Aorta (tissue), 5 donors: ENCODE results near the gene CAMK2G. TPM values are rescaled to one million over a fixed set of nuclear protein-coding genes. Genes with fewer than 3 reads are reported as not detected.

Experiments used
- ATAC-seq: fragments of 200-7000 bp; cut with Tn5 transposase; one replicate; pipeline ENCODE4 v1.9.1; 2022; ENCODE audit warnings: moderate library complexity; ENCODE audit not compliant: low FRiP score
- DNase-seq, 2 donors: peaks; one replicate each; pipeline ENCODE4 v3.0.0-alpha.2; 2020
- H3K27ac ChIP-seq, 2 donors: one replicate each; pipeline ENCODE4 v1.5.1; 2013; ENCODE audit warnings: low read length in 2 of 2, mild to moderate bottlenecking in 2 of 2, moderate library complexity in 2 of 2, control low read depth in 1 of 2, inconsistent platforms in 1 of 2, low read depth in 1 of 2
- H3K27me3 ChIP-seq, 2 donors: one replicate each; pipeline ENCODE4 v1.6.1; 2013; ENCODE audit warnings: control low read depth in 1 of 2, low read length in 1 of 2, mild to moderate bottlenecking in 1 of 2, moderate library complexity in 1 of 2; ENCODE audit not compliant: insufficient read depth in 2 of 2, control insufficient read depth in 1 of 2
- H3K36me3 ChIP-seq, 2 donors: one replicate each; pipeline ENCODE4 v1.6.1; 2013; ENCODE audit warnings: control low read depth in 1 of 2, low read length in 1 of 2, mild to moderate bottlenecking in 1 of 2; ENCODE audit not compliant: insufficient read depth in 2 of 2, control insufficient read depth in 1 of 2
- H3K4me1 ChIP-seq, 2 donors: one replicate each; pipeline ENCODE4 v1.6.1; 2013; ENCODE audit warnings: low read length in 2 of 2, control low read depth in 1 of 2, mild to moderate bottlenecking in 1 of 2, moderate library complexity in 1 of 2; ENCODE audit not compliant: insufficient read depth in 2 of 2, control insufficient read depth in 1 of 2
- H3K4me3 ChIP-seq, 2 donors: one replicate each; pipeline ENCODE4 v1.5.1; 2013; ENCODE audit warnings: low read length in 2 of 2, control low read depth in 1 of 2, mild to moderate bottlenecking in 1 of 2
- H3K9me3 ChIP-seq: one replicate; pipeline ENCODE4 v1.6.1; 2013; ENCODE audit warnings: mild to moderate bottlenecking, low read length; ENCODE audit not compliant: control insufficient read depth
- WGBS, 2 donors: extraction: QIAGEN DNeasy Blood & Tissue Kit; methylation state at CpG; one replicate each; pipeline ENCODE4 v1.1.7; 2013; 5-methylcytosine and 5-hydroxymethylcytosine counted together
- intact Hi-C, 2 donors: fragments of 100-400 bp; cut with DNase I; formaldehyde crosslinking; loops; one replicate each; pipeline versions ENCODE4 v1.14.2 to v1.15.0; 2022
- polyA plus RNA-seq, 2 donors: library from polyadenylated mRNA; stranded (reverse); fragments of 200-250 nt; gene quantifications; one replicate each; pipeline ENCODE4 v1.2.3, GENCODE V29; 2013
- total RNA-seq, 2 donors: library from RNA; stranded (reverse); fragmentation: NEBNext Ultra II Directional; extraction: Animal tissue kit (Norgen Biotek cat#: 25700); gene quantifications; one replicate each; pipeline ENCODE4 v1.2.1, GENCODE V29; 2021
- donor health status: healthy with polysubstance abuse.
- donor health status: Bipolar disorder and iron deficiency.
- donor health status: DM: no; HTN: no; CAD: no.
- donor health status: DM: no; HTN: no; CAD: no.
- donor health status: DM: yes; HTN: yes; CAD: no.

CAMK2G gene
- total and polyA plus RNA-seq, 4 donors = 37.1 to 76.7 (median 70.8) TPM

DNA sequence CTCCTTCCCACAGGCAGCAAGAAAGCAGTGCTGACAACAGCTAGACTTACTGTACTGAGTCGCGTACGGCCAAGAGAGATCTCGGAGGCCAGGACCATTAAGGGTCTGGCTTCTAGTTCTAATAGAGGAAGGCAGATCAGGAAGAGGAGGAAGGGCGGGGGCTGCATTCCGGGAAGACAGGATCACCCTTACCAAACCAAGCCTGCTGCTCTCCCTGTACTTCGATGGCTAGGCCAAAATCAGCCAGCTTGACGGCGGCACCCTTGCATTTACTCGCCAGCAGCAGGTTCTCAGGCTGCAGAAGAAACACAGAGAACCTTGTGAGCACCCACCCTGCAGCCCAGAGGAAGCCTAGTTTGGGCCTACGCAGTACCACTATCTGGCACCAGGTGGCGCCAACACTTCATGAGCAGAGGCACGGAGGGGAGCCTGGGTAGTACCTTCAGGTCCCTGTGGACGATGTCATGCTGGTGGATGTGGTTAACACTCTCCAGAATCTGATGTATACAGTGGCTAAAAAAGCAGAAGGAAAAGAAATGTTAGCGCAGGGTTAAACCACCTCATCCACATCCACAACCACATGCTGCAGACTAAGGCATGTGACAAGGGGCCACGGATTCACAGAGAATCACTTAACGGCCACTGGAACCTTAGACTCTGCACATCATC lies 25.4 kb downstream of the CAMK2G start:
- H3K4me1 ChIP-seq = no peaks in the 10 kb centered on the region
- WGBS, 2 donors = 34 to 37% methylated on average over 17 of the region's 17 CpGs

DNA sequence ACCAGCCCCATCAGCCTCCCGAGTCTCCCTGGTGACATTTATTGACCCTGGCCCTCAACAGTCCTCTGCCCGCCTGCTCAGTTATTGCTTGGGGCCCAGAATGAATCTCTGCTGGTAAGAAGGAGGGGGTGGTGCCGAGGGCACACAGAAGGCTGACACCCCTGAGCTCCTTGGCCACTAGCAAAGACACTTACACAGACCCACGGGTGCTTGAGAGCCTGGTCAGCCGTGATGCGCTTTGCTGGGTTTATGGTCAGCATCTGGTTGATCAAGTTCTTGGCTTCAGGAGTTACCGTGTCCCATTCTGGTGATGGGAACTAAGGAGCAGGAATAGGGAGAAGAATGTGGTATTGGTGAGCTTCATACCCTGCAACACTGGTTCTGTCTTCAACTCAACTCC lies 27.3 kb downstream of the CAMK2G start:
- Histone ChIP-seq H3K9me3 (no peaks in the 10 kb centered on the region), H3K27me3 (no peaks in the 10 kb centered on the region), H3K4me3 (no peak overlapping the region), H3K4me1 (no peaks in the 10 kb centered on the region), H3K36me3 (peaks cover 4 to 22% of the 10 kb centered on the region in 2 donors), H3K27ac (no peak overlapping the region)
- 84 to 92% methylated on average over 7 of the region's 7 CpGs for WGBS, 2 donors
- ATAC-seq = no peak
- DNase-seq = no peak
- intact Hi-C loops = no loop called here

More for the DNA sequence above, 25.4 kb downstream of the CAMK2G start:
- intact Hi-C loops = loop anchor here (1.0 kb wide), 1 partner anchor 30 kb away; no protein-coding TSS in a partner anchor
- no peak overlapping the region for H3K4me3 ChIP-seq
- ATAC-seq = peak; percentile 91
- H3K9me3 ChIP-seq = no peaks in the 10 kb centered on the region
- H3K27ac ChIP-seq = peak overlapping the region in 1 of 2 donors; percentile 94
- peak; percentile 90 to 96 for DNase-seq
- no peaks in the 10 kb centered on the region for H3K27me3 ChIP-seq
- peaks cover 4 to 17% of the 10 kb centered on the region in 2 donors for H3K36me3 ChIP-seq

DNA sequence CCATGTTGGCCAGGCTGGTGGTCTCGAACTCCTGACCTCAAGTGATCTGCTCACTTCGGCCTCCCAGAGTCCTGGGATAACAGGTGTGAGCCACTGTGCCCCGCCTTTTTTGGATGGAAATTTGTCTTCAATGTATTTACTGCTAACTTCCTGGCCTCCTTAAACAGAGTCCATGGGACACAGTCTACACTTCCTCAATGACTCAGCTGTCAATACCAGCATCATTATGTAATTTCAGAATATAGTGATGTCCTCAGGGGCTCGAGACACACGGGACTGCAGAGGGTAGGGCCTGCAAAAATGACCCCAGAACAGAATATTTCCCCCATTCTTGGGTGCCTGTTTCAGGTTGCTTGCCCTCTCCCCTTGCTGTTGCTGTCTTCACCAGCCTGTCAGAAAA lies 31.1 kb downstream of the CAMK2G start:
- DNase-seq (no peak), ATAC-seq (no peak)
- Histone ChIP-seq H3K4me3 (no peak overlapping the region), H3K36me3 (peaks cover 3 to 26% of the 10 kb centered on the region in 2 donors), H3K27ac (no peak overlapping the region), H3K9me3 (no peaks in the 10 kb centered on the region), H3K27me3 (no peaks in the 10 kb centered on the region), H3K4me1 (no peaks in the 10 kb centered on the region)
- 75 to 76% methylated on average over 5 of the region's 5 CpGs for WGBS, 2 donors
- intact Hi-C loops = no loop called here

- Histone ChIP-seq H3K36me3 (peaks cover 3 to 20% of the 10 kb centered on the region in 2 donors), H3K9me3 (no peaks in the 10 kb centered on the region), H3K27me3 (no peaks in the 10 kb centered on the region), H3K4me3 (no peak overlapping the region), H3K4me1 (no peaks in the 10 kb centered on the region), H3K27ac (no peak overlapping the region)
- intact Hi-C loops = no loop called here
- ATAC-seq = no peak
- no peak for DNase-seq
- 83 to 87% methylated on average over 11 of the region's 11 CpGs for WGBS, 2 donors
Observed at GRCh38 chr10:73842349-73842748, 32.0 kb downstream of the CAMK2G start.

DNA sequence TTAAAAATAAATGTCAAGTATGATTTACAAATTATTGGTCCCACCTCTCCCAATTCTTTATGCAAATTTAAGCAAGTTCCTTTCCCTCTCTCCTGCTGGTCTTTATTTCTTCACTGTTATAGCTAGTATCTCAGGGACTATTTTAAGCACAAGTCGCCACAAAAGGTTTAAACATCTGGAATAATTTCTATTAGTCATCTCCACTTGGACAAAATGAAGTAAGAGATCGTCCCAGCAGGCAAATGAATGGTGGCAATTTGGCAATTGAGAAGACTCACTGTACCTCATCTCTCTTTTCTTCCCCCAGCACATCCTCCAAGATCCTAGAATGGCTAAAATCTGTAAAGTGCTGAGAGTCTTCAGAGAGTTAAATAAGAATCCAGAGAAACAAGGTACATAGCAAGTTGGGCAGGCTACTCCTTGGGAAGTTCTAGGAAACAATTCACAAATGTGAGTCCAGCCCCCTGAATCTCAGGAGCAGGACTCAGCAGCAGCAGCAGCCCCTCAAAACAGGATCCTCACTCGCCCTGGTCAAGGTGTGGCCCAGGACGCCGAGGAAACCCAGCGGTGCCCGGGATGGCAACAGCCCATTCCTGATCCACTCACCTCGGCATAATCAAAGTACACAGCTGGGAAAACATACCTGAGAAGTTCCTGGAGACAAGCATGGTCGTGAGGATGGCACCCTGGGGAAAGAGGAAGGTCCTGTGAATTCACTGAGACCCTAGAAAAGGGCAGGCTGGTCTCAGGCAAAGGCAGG lies 32.6 kb downstream of the CAMK2G start:
- WGBS, 2 donors = 75 to 82% methylated on average over 8 to 9 of the region's 9 CpGs
- Histone ChIP-seq H3K27ac (peak overlapping the region in 1 of 2 donors; percentile 9), H3K27me3 (no peaks in the 10 kb centered on the region), H3K4me3 (no peak overlapping the region), H3K9me3 (no peaks in the 10 kb centered on the region), H3K36me3 (peaks cover 3 to 16% of the 10 kb centered on the region in 2 donors), H3K4me1 (no peaks in the 10 kb centered on the region)
- ATAC-seq (no peak), DNase-seq (no peak)
- intact Hi-C loops = no loop called here

DNA sequence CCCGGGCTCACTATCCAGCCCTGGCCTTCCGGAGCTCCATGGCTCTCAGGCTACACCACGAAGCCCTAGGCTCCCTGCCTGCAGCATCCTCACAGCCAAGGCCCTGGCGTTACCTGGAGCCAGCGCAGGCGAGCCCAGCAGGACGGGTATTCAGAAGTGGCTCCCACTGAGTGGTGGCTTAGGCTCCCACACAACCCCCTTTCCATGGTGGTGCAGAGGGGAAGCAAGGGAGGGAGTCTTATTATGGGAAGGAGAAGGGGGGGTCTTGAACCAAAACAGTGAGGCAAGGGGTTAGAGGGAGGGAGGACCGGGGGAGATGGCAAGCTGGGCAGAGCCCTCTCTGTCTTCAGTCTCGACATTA lies 33.3 kb downstream of the CAMK2G start:
- ATAC-seq = no peak
- H3K27ac ChIP-seq = no peak overlapping the region
- intact Hi-C loops = no loop called here

DNA sequence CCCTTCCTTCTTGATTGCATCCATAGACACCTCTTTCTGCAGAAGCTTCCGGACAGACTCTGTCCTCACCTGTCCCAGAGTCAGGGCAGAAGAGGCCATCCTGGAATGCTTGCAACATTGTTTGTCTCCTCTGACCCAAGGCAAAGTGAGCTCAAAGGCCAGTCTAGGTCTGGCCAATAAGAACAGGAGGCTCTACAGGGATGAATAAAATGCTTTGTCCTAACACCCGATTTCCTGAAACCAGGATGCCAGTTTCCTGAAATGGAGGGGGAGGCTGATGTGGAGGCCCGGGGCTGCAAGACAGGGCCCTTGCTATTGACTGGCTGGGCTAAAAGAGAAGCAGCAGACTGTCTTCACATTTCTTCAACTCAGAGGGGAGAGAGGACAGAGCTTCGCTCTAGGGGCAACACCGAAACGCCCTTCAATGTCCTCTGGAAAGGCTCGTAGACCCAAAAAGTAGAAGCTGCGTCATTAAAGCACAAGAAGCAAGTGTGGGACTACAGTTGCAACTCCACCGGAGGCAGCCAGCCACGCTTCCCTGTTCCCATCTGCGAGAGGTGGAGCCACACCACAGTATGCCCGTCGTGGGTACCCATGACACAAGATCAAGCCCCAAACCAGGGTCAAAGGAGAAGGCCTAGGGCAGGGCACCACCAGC lies 33.8 kb downstream of the CAMK2G start:
- Histone ChIP-seq H3K4me1 (no peaks in the 10 kb centered on the region), H3K27ac (no peak overlapping the region), H3K4me3 (no peak overlapping the region), H3K27me3 (no peaks in the 10 kb centered on the region), H3K9me3 (no peaks in the 10 kb centered on the region), H3K36me3 (peaks cover 3 to 19% of the 10 kb centered on the region in 2 donors)
- ATAC-seq (no peak), DNase-seq (no peak)
- WGBS, 2 donors = 87 to 90% methylated on average over 13 of the region's 13 CpGs
- intact Hi-C loops = no loop called here

More for the DNA sequence above, 33.3 kb downstream of the CAMK2G start:
- DNase-seq = no peak
- 86% methylated on average over 9 of the region's 9 CpGs for WGBS, 2 donors
- Histone ChIP-seq H3K9me3 (no peaks in the 10 kb centered on the region), H3K4me1 (no peaks in the 10 kb centered on the region), H3K36me3 (peaks cover 3 to 19% of the 10 kb centered on the region in 2 donors), H3K27me3 (no peaks in the 10 kb centered on the region), H3K4me3 (no peak overlapping the region)

DNA sequence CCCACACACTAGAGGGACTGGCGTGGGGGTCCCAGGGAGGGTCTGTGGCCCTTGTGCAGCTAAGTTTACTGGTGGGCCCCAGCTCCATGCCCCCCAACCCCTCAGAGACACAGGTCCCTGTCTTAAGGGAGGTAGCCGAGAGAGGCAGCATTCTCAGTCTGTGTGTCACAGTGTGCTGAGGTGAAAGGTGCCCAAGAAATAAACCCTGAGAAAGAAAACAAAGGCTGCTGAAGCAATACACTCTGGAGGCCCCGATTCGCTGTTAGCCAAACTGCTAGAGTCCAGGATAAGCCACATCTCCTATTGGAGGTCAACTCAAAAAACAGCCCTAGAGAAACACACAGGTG lies 34.3 kb downstream of the CAMK2G start:
- Histone ChIP-seq H3K27ac (no peak overlapping the region), H3K4me1 (no peaks in the 10 kb centered on the region), H3K27me3 (no peaks in the 10 kb centered on the region), H3K4me3 (no peak overlapping the region), H3K9me3 (no peaks in the 10 kb centered on the region), H3K36me3 (peaks cover 3 to 19% of the 10 kb centered on the region in 2 donors)
- ATAC-seq (no peak), DNase-seq (no peak)
- intact Hi-C loops = no loop called here
- 96 to 97% methylated on average over 3 to 4 of the region's 4 CpGs for WGBS, 2 donors
